ENCODE measurements around the gene ANTKMT. TPM values are rescaled to one million over a fixed set of nuclear protein-coding genes. Genes with fewer than 3 reads are reported as not detected.
A peak's percentile ranks its signal among the peaks of the same experiment; 100 is the strongest.

The ANTKMT gene
- total RNA-seq, 6 donors from 2014 or later, result 38.7 to 69.7 (median 55.7) TPM

DNA sequence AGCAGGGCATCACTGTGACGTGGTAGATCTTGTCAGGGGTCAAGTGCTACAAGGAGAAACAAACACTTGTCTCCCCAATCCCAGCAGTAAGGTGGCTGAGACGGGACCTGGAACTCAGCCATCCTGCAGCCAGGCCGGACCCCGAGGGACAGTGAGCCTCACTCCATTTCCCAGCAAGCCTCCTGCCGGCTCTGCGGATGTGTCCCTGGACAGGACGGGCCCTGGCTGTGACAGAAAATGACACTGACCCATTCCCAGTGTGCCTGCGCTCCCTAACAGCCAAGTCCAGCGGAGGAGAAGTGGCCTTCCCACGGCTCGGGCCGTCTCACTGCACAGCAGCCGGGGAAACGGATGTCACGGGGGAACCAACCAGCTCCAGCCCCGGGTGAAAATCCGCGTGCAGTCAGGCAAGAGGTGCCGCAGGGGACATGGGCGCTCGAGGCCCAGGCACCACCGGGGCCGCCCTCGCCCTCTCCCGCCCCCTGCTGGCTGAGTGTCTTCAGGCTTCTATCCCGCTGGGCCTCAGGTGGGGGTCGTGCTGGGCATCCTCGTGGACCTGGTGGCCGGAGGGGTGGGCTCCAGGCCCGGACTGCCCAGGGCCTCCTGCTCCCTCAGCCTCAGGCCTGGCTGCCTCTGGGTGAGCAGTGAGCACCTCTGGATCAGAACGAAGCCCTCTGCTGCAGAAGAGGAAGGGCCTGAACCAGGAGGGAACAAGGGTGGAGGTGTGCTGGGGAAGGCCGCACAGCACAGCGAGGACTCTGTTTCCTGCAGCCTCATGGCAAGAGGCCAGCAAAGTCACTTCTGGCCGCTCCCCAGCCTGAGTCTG is 12.6 kb downstream of the ANTKMT start:
- Histone ChIP-seq H3K27ac (no peak overlapping the region), H3K9me3 (no peaks in the 10 kb centered on the region), H3K4me3 (no peak overlapping the region), H3K4me1 (peaks cover 3 to 5% (median 4%) of the 10 kb centered on the region in 4 donors), H3K27me3 (no peaks in the 10 kb centered on the region), H3K36me3 (peaks cover 2 to 77% (median 49%) of the 10 kb centered on the region in 4 donors)
- peak in 1 of 2 donors; percentile 85 for DNase-seq
- WGBS, 2 donors, result 92 to 98% methylated on average over 14 to 17 of the region's 34 CpGs
- ATAC-seq (ENCODE audit: low FRiP score in 2 of 2), result peak in 1 of 2 donors; percentile 26
- TF ChIP-seq, protein P1, sequence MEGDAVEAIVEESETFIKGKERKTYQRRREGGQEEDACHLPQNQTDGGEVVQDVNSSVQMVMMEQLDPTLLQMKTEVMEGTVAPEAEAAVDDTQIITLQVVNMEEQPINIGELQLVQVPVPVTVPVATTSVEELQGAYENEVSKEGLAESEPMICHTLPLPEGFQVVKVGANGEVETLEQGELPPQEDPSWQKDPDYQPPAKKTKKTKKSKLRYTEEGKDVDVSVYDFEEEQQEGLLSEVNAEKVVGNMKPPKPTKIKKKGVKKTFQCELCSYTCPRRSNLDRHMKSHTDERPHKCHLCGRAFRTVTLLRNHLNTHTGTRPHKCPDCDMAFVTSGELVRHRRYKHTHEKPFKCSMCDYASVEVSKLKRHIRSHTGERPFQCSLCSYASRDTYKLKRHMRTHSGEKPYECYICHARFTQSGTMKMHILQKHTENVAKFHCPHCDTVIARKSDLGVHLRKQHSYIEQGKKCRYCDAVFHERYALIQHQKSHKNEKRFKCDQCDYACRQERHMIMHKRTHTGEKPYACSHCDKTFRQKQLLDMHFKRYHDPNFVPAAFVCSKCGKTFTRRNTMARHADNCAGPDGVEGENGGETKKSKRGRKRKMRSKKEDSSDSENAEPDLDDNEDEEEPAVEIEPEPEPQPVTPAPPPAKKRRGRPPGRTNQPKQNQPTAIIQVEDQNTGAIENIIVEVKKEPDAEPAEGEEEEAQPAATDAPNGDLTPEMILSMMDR (IDR thresholded peaks at IDR 0.05), result peak in 1 of 6 experiments; percentile 31
- no peak for TF ChIP-seq POLR2AphosphoS5 (IDR thresholded peaks at IDR 0.05)

DNA sequence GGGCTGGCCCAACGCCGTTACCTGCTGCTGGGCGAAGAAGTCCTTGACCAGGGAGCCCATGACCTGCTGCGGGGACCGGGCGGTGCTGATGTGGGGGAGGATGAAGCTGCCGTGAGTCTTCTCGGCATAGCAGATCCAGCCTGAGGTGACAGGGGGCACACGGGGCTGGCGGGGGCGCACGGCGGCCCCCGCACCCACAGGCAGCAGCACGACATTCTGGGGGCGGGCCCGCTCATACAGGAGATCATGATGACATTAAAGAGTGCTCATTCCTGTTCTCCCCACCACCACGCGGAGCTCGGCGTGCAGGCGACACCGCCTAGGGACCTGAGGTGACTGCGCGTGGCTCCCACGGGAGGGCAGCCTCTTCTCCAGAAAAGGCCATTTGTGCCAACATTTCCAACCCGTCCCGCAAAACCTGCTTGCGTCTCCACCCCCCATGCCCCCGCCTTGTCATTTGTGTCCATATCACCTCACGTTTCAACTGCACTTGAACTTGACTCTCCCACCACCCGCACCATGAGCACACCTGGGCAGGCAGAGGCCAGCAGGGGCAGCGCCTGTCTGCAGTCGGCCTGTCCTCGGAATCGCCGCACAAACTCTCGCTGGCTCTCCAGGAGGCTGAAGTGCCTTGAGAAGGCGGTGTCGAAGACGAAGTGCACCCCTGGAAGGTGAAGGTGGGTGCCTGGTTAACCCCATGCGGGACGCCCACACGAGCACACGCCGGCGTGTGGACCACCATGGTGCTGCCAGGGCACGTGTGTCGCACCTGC is 13.4 kb downstream of the ANTKMT start:
- H3K27me3 ChIP-seq, result no peaks in the 10 kb centered on the region
- no peaks in the 10 kb centered on the region for H3K4me1 ChIP-seq
- DNase-seq, result peak in 1 of 2 donors; percentile 81
- H3K27ac ChIP-seq, result no peak overlapping the region
- no peak overlapping the region for H3K4me3 ChIP-seq
- 94 to 95% methylated on average over 40 to 49 of the region's 49 CpGs for WGBS, 2 donors
- ATAC-seq (ENCODE audit: low FRiP score in 2 of 2), result no peak
- H3K9me3 ChIP-seq, result no peaks in the 10 kb centered on the region
- H3K36me3 ChIP-seq, result peaks cover 2 to 79% (median 49%) of the 10 kb centered on the region in 4 donors
- TF ChIP-seq, protein P1 (IDR thresholded peaks at IDR 0.05), result no peak
- no peak for TF ChIP-seq POLR2AphosphoS5 (IDR thresholded peaks at IDR 0.05)
- TF ChIP-seq POLR2A (IDR thresholded peaks at IDR 0.05), result no peak
- TF ChIP-seq EP300 (IDR thresholded peaks at IDR 0.05), result no peak

DNA sequence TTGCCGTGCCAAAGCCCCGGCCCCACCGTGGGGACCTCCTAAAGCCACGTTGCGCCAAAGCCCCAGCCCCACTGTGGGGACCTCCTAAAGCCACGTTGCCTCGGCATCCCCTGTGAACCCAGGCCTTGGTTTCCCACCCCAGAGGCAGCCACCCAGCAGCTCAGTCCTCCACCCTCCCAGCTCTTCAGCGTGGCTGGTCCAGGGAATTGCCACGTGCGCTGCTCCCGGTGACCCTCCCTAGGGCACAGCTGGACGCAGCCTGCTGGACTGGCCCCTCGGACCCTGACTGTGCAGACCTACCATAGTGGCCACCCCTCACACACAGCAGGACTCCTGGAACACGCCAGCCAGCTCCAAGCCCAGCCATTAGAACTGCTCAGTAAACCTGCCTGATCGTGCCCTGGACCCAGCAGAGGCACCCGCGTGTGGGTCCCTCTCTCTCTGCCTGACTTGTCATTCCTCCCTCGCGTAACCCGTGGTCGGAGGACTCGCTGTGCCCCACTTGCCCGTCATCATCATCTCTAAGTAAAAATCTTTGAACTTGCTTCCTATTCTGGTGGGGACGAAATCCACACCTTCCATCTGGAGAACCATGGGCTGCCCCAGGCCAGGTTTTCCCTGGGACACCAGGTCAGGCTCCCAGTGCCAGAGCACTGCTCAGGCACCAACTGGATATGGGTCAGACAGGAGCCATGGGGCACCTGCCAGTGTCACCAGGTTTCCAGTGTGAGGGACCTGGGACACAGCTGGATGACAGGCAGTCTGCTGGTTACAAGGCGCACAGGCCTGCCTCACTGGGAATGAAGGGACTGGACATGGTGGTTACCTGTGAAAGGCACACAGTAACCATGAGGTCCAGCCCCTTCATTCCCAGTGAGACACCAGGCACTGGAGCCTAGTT is 14.3 kb downstream of the ANTKMT start:
- ATAC-seq (ENCODE audit: low FRiP score in 2 of 2), result no peak
- DNase-seq, result peak in 1 of 2 donors; percentile 71
- WGBS, 2 donors, result 96 to 97% methylated on average over 16 to 24 of the region's 25 CpGs

DNA sequence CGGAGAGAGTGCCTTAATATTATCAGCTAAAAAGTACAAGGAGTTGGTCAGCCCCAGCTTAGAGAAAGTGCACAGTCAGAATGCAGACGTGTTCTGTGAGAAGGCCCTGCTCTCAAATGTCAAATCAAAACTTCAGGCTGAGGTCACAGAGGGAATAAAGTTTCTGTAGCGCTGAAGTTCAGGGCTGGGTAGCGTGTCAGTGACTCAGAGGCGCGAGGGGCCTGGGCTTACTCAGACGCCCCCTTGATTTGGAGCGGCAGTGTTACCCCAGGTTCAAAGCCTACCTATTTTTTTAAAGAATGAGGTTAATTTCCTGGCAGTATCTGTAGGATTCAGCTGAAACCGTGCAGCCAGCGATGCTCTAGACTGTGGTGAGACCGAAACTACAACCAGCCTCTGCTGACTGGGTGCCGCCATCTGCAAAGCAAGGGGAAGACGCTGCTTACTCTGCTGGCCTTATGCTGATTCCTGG is 15.1 kb downstream of the ANTKMT start:
- no peak overlapping the region for H3K27ac ChIP-seq
- H3K4me3 ChIP-seq, result no peak overlapping the region
- TF ChIP-seq EP300 (IDR thresholded peaks at IDR 0.05), result no peak
- TF ChIP-seq POLR2A (IDR thresholded peaks at IDR 0.05), result no peak
- no peak for TF ChIP-seq POLR2AphosphoS5 (IDR thresholded peaks at IDR 0.05)
- TF ChIP-seq, protein P1 (IDR thresholded peaks at IDR 0.05), result no peak
- no peaks in the 10 kb centered on the region for H3K27me3 ChIP-seq
- peaks cover 2 to 72% (median 43%) of the 10 kb centered on the region in 4 donors for H3K36me3 ChIP-seq
- no peak for ATAC-seq (ENCODE audit: low FRiP score in 2 of 2)
- no peak for DNase-seq
- peaks cover 8 to 11% (median 10%) of the 10 kb centered on the region in 4 donors for H3K4me1 ChIP-seq
- 86 to 89% methylated on average over 13 of the region's 13 CpGs for WGBS, 2 donors
- no peaks in the 10 kb centered on the region for H3K9me3 ChIP-seq

More for the DNA sequence above, 14.3 kb downstream of the ANTKMT start:
- Histone ChIP-seq H3K27me3 (no peaks in the 10 kb centered on the region), H3K9me3 (no peaks in the 10 kb centered on the region), H3K36me3 (peaks cover 2 to 78% (median 45%) of the 10 kb centered on the region in 4 donors), H3K27ac (no peak overlapping the region), H3K4me3 (no peak overlapping the region), H3K4me1 (peaks cover 6 to 8% (median 8%) of the 10 kb centered on the region in 4 donors)
- no peak for TF ChIP-seq POLR2AphosphoS5 (IDR thresholded peaks at IDR 0.05)
- TF ChIP-seq POLR2A (IDR thresholded peaks at IDR 0.05), result no peak
- no peak for TF ChIP-seq EP300 (IDR thresholded peaks at IDR 0.05)
- TF ChIP-seq, protein P1 (IDR thresholded peaks at IDR 0.05), result no peak
